Measurements from ENCODE around the gene SPINK14.

Gene SPINK14

DNA sequence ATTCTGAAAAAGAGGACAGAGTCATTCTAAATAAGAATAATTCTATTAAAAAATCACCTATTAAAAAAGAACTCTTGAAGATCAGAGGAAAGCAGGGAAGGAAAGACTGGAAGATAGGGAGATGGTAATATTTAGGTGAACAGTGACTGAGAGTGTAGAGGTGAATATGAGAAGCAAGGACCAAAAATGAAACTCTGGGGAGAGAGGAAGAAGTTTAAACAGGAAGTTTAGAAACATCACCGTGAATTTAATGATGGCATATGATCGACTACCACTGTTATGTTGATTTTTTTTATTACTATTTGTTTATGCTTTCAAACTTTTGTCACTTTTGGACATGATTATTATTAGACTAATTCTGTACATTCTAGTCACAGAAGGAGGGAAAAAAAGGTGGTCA lies 32.8 kb downstream of the SPINK14 start:
- no peak for DNase-seq (ENCODE audit: low read depth, low spot score)

DNA sequence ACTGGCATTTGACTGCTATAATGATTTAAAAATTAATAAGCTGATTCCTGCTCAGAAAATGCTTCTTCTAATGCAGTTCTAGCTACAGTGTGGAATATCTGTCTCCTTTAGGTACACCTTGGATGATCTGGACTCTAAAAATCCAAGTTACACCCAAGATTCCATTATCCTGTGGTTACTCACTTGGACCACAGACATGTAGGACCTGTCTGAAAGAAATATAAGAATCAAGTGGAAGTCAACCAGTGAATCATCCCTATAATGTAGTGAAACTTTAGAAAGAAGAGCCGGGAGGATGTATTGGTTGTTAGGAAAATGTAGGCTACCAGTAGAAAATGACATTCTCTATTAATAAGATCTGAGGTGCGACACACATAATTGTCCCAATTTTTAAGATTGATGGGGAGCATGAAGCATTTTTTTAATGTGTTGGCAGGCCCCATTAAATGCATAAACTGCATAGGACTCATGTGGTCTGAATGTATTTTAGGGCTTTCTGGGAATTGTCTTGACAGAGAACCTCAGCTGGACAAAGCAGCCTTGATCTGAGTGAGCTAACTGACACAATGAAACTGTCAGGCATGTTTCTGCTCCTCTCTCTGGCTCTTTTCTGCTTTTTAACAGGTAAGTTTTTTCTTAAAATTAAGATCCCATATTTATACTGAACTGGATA lies 34.3 kb downstream of the SPINK14 start, which contains the start of gene SPINK6:
SPINK6 (plus strand) TSS at position 512 of the 673 bp plus-strand sequence; CDS start at position 567, 55 bp downstream.
- DNase-seq (ENCODE audit: low read depth, low spot score), result no peak

DNA sequence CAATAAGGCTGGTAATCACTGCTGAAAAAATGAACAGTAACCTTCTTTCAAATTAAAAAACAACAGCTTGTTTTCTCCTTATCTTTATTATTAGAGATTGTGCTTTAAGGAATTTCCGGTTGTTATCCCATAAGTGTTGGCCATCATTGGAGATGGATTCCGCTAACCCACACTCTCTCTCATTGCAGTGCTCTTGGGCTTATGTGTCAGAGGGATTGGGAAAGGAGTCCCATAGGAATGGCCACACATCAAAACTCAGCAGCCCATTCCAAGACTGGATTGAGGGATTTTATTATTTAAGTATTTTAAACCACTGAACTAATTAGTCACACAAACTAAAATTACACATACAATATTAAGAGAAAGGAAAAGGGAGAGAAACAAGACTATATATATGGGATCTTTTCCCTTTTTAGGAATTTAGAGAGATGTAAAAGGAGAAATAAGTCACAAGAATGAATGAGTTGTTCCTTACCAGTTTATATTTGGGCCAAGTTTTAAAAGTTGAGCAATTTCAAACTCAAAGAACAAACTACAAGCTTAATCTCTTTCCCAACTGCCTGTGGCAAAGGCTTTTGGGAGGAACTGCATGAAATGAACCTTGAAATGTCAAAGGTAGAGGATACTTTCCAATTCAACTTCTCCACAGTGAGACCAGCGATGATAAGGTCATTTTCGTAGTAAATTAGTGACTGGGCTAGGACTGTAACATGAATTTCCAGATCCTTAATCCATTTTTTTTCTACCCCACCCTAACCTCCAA lies 36.9 kb downstream of the SPINK14 start:
- DNase-seq (ENCODE audit: low read depth, low spot score), result no peak

DNA sequence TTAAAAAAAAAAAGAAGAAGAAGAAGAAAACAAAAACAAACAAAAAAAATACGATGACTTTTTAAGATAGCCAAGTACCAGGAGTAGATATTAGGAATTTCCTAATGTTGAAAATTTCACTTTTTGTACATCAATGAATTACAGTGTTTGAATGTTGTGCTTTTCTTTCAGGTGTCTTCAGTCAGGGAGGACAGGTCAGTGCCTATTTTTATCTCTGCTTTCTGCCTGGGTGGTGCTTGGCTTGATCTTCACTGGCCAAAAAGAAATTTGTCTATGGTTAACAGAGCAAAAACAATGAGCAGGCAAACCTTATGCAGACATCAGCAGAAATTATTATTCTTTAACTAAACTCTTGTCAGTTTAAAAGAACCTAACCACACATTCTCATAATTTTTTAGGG lies 37.5 kb downstream of the SPINK14 start:
- DNase-seq (ENCODE audit: low read depth, low spot score), result no peak

DNA sequence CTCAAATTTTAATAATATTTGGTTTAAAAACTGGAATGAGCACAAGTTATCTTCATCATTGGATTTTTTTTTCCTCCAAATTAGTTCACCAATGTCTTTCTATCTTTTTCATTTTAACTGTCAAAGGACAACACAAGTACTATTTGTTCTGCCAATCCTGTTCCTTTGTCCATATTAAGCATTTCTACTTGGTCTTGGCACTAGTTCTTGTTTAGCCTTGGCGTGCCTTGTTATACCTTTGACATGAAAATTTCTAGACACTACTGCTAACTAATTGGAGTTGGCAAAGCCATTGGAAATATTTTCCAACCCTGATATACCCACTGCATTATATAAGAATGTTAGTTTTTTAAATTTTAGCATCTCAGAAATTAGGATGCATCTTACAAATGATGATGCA lies 38.3 kb downstream of the SPINK14 start:
- DNase-seq (ENCODE audit: low read depth, low spot score), result no peak

DNA sequence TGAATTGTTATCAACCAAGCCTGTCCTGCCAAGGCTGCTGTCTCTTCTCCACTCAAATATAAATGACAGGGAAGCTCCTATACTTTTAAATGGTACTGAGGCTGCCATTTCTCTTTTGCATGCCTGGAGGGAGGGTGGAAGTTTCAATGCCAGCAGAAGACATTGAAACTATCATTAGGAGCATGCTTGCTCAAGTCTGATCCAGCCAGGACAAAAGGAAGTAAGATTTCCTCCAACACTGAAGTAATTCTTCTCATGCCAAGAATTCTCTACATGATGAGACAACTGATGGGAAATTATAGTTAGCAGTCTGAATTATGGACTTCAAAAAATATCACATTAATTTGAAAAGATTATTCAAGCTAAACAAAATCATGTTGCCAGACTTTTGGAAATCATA lies 39.9 kb downstream of the SPINK14 start:
- DNase-seq (ENCODE audit: low read depth, low spot score), result no peak

DNA sequence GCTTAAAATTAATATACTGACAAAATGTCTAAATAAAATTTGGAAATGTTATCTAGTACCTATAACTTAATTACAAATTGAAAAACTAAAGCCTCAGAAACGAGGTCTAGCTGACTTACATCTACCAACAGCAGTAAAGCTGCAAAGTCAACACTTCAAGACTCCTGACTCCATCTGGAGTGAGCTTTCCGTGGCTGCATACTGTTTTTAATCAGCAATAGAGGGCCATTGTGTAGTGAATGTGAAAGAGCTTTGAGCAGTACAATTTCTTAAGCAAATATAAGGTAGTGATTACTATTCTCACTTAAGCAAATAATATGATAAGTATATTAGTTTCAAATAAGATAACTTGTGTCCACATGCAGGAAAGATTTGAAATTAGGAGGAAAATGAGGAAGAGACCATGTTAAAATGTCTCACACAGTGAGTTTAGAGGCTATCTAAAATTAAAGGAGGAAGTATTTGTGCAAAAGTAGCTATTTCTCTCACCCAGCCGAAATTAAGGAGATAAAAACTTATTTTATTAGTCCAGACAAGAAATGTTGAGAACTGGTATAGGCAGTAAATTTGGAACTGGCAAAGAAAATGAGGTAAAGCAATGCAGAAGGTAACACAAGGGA lies 40.9 kb downstream of the SPINK14 start:
- no peak for DNase-seq (ENCODE audit: low read depth, low spot score)

DNA sequence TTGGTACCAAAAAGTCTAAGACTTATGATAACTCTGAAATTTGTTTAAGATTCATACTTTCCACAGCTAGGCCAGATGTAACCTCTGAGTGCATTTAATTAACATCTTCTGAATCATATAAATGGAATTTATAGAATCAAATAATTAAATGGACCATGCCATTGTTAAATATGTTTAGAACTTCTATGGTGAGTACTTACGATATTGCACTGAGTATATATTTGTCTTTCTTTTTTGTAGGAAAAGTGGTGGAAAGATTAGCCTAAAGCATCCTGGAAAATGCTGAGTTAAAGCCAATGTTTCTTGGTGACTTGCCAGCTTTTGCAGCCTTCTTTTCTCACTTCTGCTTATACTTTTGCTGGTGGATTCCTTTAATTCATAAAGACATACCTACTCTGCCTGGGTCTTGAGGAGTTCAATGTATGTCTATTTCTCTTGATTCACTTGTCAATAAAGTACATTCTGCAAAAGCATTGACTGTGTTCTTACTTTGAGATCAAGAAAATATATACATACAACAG lies 46.4 kb downstream of the SPINK14 start:
- DNase-seq (ENCODE audit: low read depth, low spot score), result no peak

DNA sequence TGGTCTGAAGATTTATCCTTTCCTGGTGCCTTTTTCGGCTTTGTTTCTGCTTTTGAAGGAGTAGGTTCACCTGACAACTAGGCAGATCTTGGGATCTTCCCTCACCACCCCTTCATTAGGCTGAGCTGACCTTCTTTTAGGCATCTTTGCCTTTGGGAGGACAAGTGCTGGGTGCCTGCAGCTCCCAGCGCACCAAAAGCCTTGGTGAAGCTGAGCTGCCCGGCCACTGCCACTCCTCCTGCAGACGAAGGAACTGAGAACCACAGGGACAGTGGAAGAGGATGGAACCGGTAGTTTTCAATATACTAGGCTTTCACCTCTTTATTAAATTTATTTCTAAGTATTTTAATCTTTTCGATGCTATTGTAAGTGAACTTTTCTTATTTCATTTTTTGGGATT lies 53.2 kb downstream of the SPINK14 start:
- DNase-seq (ENCODE audit: low read depth, low spot score), result no peak

DNA sequence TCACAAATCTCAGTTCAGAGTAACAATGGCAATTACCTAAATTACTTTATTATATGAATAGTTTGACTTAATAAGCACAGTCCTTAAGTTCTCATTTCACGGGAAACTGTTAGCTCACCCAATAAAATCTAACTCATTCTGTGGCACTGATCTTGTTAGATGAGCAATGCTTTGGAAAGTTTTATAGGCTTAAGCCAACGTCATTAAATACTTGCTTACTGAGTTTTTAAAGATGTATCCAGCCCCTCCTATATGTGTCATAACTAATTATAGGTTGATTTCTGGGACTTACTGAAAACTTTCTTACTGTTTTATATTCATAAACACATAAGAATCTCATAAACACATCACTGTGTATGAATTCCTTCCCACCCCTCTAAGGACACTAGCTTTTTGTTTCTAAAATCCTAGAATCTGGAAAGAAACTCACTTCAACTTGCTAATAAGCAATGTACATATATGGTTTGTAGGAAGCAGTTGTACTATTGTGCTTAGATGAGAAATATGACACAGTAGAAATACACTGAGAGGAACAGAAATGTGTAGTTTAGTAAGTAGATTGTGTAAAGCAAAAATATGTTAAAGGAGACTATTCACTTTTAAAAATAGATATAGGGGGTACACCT lies 55.9 kb downstream of the SPINK14 start:
- DNase-seq (ENCODE audit: low read depth, low spot score), result no peak
